ENCODE measurements around the gene GNPAT. TPM values are rescaled to one million over a fixed set of nuclear protein-coding genes. Genes with fewer than 3 reads are reported as not detected.

GNPAT gene
- polyA plus RNA-seq, 1 donor = 69.3 TPM

- Histone ChIP-seq H3K9me3 (ENCODE audit: control insufficient read depth, low read depth, low read length) (no peaks in the 10 kb centered on the region), H3K27me3 (ENCODE audit: control insufficient read depth, insufficient read depth, low read length) (no peaks in the 10 kb centered on the region), H3K36me3 (ENCODE audit: control insufficient read depth, insufficient read depth, low read length) (peaks cover 17% of the 10 kb centered on the region), H3K27ac (ENCODE audit: low read length) (peak overlapping the region; percentile 79), H3K4me1 (ENCODE audit: control insufficient read depth, insufficient read depth, low read length) (peaks cover 22% of the 10 kb centered on the region), H3K4me3 (ENCODE audit: low read length) (peak overlapping the region; percentile 70)
- no CpG with 5 or more reads among the region's 13 CpGs for WGBS (ENCODE audit: insufficient coverage, low lambda C conversion rate)
- peak in 1 of 2 donors; percentile 2 for DNase-seq
Measured at GRCh38 chr1:231240531-231240882, 505 bp upstream of the GNPAT start.

- DNase-seq = peak; percentile 18 to 48
- no peaks in the 10 kb centered on the region for H3K9me3 ChIP-seq (ENCODE audit: control insufficient read depth, low read depth, low read length)
- H3K36me3 ChIP-seq (ENCODE audit: control insufficient read depth, insufficient read depth, low read length) = peaks cover 21% of the 10 kb centered on the region
- H3K4me3 ChIP-seq (ENCODE audit: low read length) = peak overlapping the region; percentile 70
- H3K27me3 ChIP-seq (ENCODE audit: control insufficient read depth, insufficient read depth, low read length) = no peaks in the 10 kb centered on the region
- peaks cover 12% of the 10 kb centered on the region for H3K4me1 ChIP-seq (ENCODE audit: control insufficient read depth, insufficient read depth, low read length)
- WGBS (ENCODE audit: insufficient coverage, low lambda C conversion rate) = 0% methylated on average over 2 of the region's 10 CpGs
- H3K27ac ChIP-seq (ENCODE audit: low read length) = peak overlapping the region; percentile 79
Measured at GRCh38 chr1:231241750-231242149, 738 bp downstream of the GNPAT start.

GRCh38 chr1:231242516-231243198 is 1.6 kb downstream of the GNPAT start:
- Histone ChIP-seq H3K4me1 (ENCODE audit: control insufficient read depth, insufficient read depth, low read length) (peaks cover 9% of the 10 kb centered on the region), H3K9me3 (ENCODE audit: control insufficient read depth, low read depth, low read length) (no peaks in the 10 kb centered on the region), H3K36me3 (ENCODE audit: control insufficient read depth, insufficient read depth, low read length) (peaks cover 15% of the 10 kb centered on the region), H3K4me3 (ENCODE audit: low read length) (peak overlapping the region; percentile 70), H3K27me3 (ENCODE audit: control insufficient read depth, insufficient read depth, low read length) (no peaks in the 10 kb centered on the region), H3K27ac (ENCODE audit: low read length) (peak overlapping the region; percentile 6)
- DNase-seq = peak in 1 of 2 donors; percentile 29
- WGBS (ENCODE audit: insufficient coverage, low lambda C conversion rate) = 28% methylated on average over 2 of the region's 5 CpGs

- Histone ChIP-seq H3K27me3 (ENCODE audit: control insufficient read depth, insufficient read depth, low read length) (no peaks in the 10 kb centered on the region), H3K4me1 (ENCODE audit: control insufficient read depth, insufficient read depth, low read length) (no peaks in the 10 kb centered on the region), H3K36me3 (ENCODE audit: control insufficient read depth, insufficient read depth, low read length) (peaks cover 33% of the 10 kb centered on the region), H3K4me3 (ENCODE audit: low read length) (no peak overlapping the region), H3K27ac (ENCODE audit: low read length) (no peak overlapping the region), H3K9me3 (ENCODE audit: control insufficient read depth, low read depth, low read length) (no peaks in the 10 kb centered on the region)
- no peak for DNase-seq
- WGBS (ENCODE audit: insufficient coverage, low lambda C conversion rate) = 100% methylated on average over 1 of the region's 1 CpG
Measured at GRCh38 chr1:231248778-231249177, 7.8 kb downstream of the GNPAT start.

GRCh38 chr1:231252336-231252735 is 11.3 kb downstream of the GNPAT start:
- Histone ChIP-seq H3K4me3 (ENCODE audit: low read length) (no peak overlapping the region), H3K27me3 (ENCODE audit: control insufficient read depth, insufficient read depth, low read length) (no peaks in the 10 kb centered on the region), H3K4me1 (ENCODE audit: control insufficient read depth, insufficient read depth, low read length) (no peaks in the 10 kb centered on the region), H3K27ac (ENCODE audit: low read length) (no peak overlapping the region), H3K9me3 (ENCODE audit: control insufficient read depth, low read depth, low read length) (no peaks in the 10 kb centered on the region), H3K36me3 (ENCODE audit: control insufficient read depth, insufficient read depth, low read length) (peaks cover 46% of the 10 kb centered on the region)
- DNase-seq = no peak
- WGBS (ENCODE audit: insufficient coverage, low lambda C conversion rate) = no CpG with 5 or more reads among the region's 3 CpGs

- no peaks in the 10 kb centered on the region for H3K27me3 ChIP-seq (ENCODE audit: control insufficient read depth, insufficient read depth, low read length)
- H3K4me3 ChIP-seq (ENCODE audit: low read length) = no peak overlapping the region
- no peak overlapping the region for H3K27ac ChIP-seq (ENCODE audit: low read length)
- 90% methylated on average over 3 of the region's 4 CpGs for WGBS (ENCODE audit: insufficient coverage, low lambda C conversion rate)
- H3K9me3 ChIP-seq (ENCODE audit: control insufficient read depth, low read depth, low read length) = peaks cover 5% of the 10 kb centered on the region
- DNase-seq = no peak
- H3K36me3 ChIP-seq (ENCODE audit: control insufficient read depth, insufficient read depth, low read length) = peaks cover 68% of the 10 kb centered on the region
- H3K4me1 ChIP-seq (ENCODE audit: control insufficient read depth, insufficient read depth, low read length) = no peaks in the 10 kb centered on the region
Measured at GRCh38 chr1:231260351-231260750, 19.3 kb downstream of the GNPAT start.

- Histone ChIP-seq H3K27ac (ENCODE audit: low read length) (no peak overlapping the region), H3K27me3 (ENCODE audit: control insufficient read depth, insufficient read depth, low read length) (no peaks in the 10 kb centered on the region), H3K4me3 (ENCODE audit: low read length) (no peak overlapping the region), H3K4me1 (ENCODE audit: control insufficient read depth, insufficient read depth, low read length) (no peaks in the 10 kb centered on the region), H3K9me3 (ENCODE audit: control insufficient read depth, low read depth, low read length) (no peaks in the 10 kb centered on the region), H3K36me3 (ENCODE audit: control insufficient read depth, insufficient read depth, low read length) (peaks cover 76% of the 10 kb centered on the region)
- no peak for DNase-seq
- WGBS (ENCODE audit: insufficient coverage, low lambda C conversion rate) = no CpG with 5 or more reads among the region's 1 CpG
Measured at GRCh38 chr1:231264642-231265041, 23.6 kb downstream of the GNPAT start.

- no CpG with 5 or more reads among the region's 3 CpGs for WGBS (ENCODE audit: insufficient coverage, low lambda C conversion rate)
- H3K27me3 ChIP-seq (ENCODE audit: control insufficient read depth, insufficient read depth, low read length) = no peaks in the 10 kb centered on the region
- no peaks in the 10 kb centered on the region for H3K9me3 ChIP-seq (ENCODE audit: control insufficient read depth, low read depth, low read length)
- no peak overlapping the region for H3K4me3 ChIP-seq (ENCODE audit: low read length)
- no peak overlapping the region for H3K27ac ChIP-seq (ENCODE audit: low read length)
- no peak for DNase-seq
- peaks cover 77% of the 10 kb centered on the region for H3K36me3 ChIP-seq (ENCODE audit: control insufficient read depth, insufficient read depth, low read length)
- no peaks in the 10 kb centered on the region for H3K4me1 ChIP-seq (ENCODE audit: control insufficient read depth, insufficient read depth, low read length)
Measured at GRCh38 chr1:231265379-231265778, 24.4 kb downstream of the GNPAT start.

- Histone ChIP-seq H3K9me3 (ENCODE audit: control insufficient read depth, low read depth, low read length) (no peaks in the 10 kb centered on the region), H3K27ac (ENCODE audit: low read length) (no peak overlapping the region), H3K27me3 (ENCODE audit: control insufficient read depth, insufficient read depth, low read length) (no peaks in the 10 kb centered on the region), H3K36me3 (ENCODE audit: control insufficient read depth, insufficient read depth, low read length) (peaks cover 75% of the 10 kb centered on the region), H3K4me3 (ENCODE audit: low read length) (no peak overlapping the region), H3K4me1 (ENCODE audit: control insufficient read depth, insufficient read depth, low read length) (no peaks in the 10 kb centered on the region)
- no peak for DNase-seq
- WGBS (ENCODE audit: insufficient coverage, low lambda C conversion rate) = no CpG with 5 or more reads among the region's 1 CpG
Measured at GRCh38 chr1:231266811-231267322, 25.9 kb downstream of the GNPAT start.

GRCh38 chr1:231272173-231272572 is 31.2 kb downstream of the GNPAT start:
- no CpG with 5 or more reads among the region's 3 CpGs for WGBS (ENCODE audit: insufficient coverage, low lambda C conversion rate)
- peaks cover 76% of the 10 kb centered on the region for H3K36me3 ChIP-seq (ENCODE audit: control insufficient read depth, insufficient read depth, low read length)
- H3K4me3 ChIP-seq (ENCODE audit: low read length) = no peak overlapping the region
- H3K27me3 ChIP-seq (ENCODE audit: control insufficient read depth, insufficient read depth, low read length) = no peaks in the 10 kb centered on the region
- DNase-seq = no peak
- no peak overlapping the region for H3K27ac ChIP-seq (ENCODE audit: low read length)
- H3K4me1 ChIP-seq (ENCODE audit: control insufficient read depth, insufficient read depth, low read length) = no peaks in the 10 kb centered on the region
- no peaks in the 10 kb centered on the region for H3K9me3 ChIP-seq (ENCODE audit: control insufficient read depth, low read depth, low read length)

- Histone ChIP-seq H3K36me3 (ENCODE audit: control insufficient read depth, insufficient read depth, low read length) (peaks cover 72% of the 10 kb centered on the region), H3K4me1 (ENCODE audit: control insufficient read depth, insufficient read depth, low read length) (no peaks in the 10 kb centered on the region), H3K4me3 (ENCODE audit: low read length) (no peak overlapping the region), H3K27ac (ENCODE audit: low read length) (no peak overlapping the region), H3K27me3 (ENCODE audit: control insufficient read depth, insufficient read depth, low read length) (no peaks in the 10 kb centered on the region), H3K9me3 (ENCODE audit: control insufficient read depth, low read depth, low read length) (no peaks in the 10 kb centered on the region)
- no peak for DNase-seq
- no CpG with 5 or more reads among the region's 2 CpGs for WGBS (ENCODE audit: insufficient coverage, low lambda C conversion rate)
Measured at GRCh38 chr1:231272880-231273279, 31.9 kb downstream of the GNPAT start.
